Heart left ventricle (tissue), 13 donors: ENCODE results near the gene CETP.

Experiments used
- POLR2A ChIP-seq, 2 donors: fragments of 450-650 bp; IDR thresholded peaks; one replicate each; pipeline ENCODE4 v1.6.1; 2017; ENCODE audit warnings: antibody characterized with exemption in 2 of 2, mild to moderate bottlenecking in 2 of 2, moderate library complexity in 2 of 2
- TF ChIP-seq, protein P1 (sequence below), 12 donors: fragments of 200-600 bp; sonication (generic) in 4 of 12; IDR thresholded peaks; one replicate each; pipeline versions ENCODE4 v1.5.0 to v1.8.0; 2018 to 2022; ENCODE audit warnings: antibody characterized with exemption in 12 of 12, mild to moderate bottlenecking in 5 of 12
- donor health status: ischemic (EF 13 %, LVEDD 7.1; RV severe dilation, severe dysfunction).
- donor health status: DM: no; HTN: yes; CAD: no.
- donor health status: DM: no; HTN: no; CAD: no.
- donor health status: ischemic (EF 25% LVEDD 6.9; RV normal size, moderate dysfunction).
- donor health status: ischemic (EF 25% LVEDD 5.7; RV mildly dilated, moderate dysfunction).
- donor health status: ischemic (EF 35%, LVEDD 5.7; RV mildly dilated, moderate dysfunction).
- donor health status: nonischemic (EF 11% LVEDD 7.7; RV severe dilation, severe dysfunction).
- donor health status: DM: yes; HTN: yes; CAD: no.
- donor health status: PGD.
- donor health status: ischemic (EF 29% LVEDD 5.4; RV normal size, mild dysfunction).
- donor health status: nonischemic (EF 23%, LVEDD 6.1; RV moderate dilation, normal function).

DNA sequence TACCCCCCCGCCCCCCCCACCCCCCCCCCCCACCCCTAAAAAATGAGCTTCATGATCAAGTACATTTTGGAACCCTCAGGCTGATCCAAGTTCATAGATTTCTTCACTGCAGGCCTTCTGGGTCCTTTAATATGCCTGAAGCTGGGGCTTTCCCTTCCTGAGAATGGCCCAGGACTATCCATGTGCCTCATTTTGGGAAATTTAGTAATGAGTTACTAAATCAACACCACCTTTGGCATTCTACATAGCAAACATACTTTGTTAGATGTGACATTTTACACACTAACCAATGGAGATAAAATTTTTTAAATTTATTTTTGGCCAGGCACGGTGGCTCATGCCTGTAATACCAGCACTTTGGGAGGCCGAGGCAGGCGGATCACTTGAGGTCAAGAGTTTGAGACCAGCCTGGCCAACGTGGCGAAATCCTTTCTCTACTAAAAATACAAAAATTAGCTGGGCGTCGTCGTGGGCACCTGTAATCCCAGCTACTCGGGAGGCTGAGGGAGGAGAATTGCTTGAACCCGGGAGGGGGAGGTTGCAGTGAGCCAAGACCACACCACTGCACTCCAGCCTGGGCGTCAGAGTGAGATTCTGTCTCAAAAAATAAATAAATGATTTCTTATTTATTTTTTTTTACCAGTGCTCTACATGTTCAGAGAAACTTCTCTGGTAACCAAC is 15.8 kb upstream of the CETP start:
- no peak for TF ChIP-seq POLR2A (IDR thresholded peaks at IDR 0.05)
- TF ChIP-seq, protein P1, sequence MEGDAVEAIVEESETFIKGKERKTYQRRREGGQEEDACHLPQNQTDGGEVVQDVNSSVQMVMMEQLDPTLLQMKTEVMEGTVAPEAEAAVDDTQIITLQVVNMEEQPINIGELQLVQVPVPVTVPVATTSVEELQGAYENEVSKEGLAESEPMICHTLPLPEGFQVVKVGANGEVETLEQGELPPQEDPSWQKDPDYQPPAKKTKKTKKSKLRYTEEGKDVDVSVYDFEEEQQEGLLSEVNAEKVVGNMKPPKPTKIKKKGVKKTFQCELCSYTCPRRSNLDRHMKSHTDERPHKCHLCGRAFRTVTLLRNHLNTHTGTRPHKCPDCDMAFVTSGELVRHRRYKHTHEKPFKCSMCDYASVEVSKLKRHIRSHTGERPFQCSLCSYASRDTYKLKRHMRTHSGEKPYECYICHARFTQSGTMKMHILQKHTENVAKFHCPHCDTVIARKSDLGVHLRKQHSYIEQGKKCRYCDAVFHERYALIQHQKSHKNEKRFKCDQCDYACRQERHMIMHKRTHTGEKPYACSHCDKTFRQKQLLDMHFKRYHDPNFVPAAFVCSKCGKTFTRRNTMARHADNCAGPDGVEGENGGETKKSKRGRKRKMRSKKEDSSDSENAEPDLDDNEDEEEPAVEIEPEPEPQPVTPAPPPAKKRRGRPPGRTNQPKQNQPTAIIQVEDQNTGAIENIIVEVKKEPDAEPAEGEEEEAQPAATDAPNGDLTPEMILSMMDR (IDR thresholded peaks at IDR 0.05), result no peak
